RCC 7860 (cell line): ENCODE results near the gene RASD2.
A peak's percentile ranks its signal among the peaks of the same experiment; 100 is the strongest.

ENCODE experiments used
- DNase-seq: peaks from one replicate; pipeline ENCODE4 v3.0.0-alpha.2; 2015; ENCODE audit warnings: low spot score
- FAIRE-seq: peaks from 2 replicates; lab custom pipeline; 2012; peaks lifted over from hg19 to GRCh38; lab: Jason Lieb, UNC

The RASD2 gene

GRCh38 chr22:35599364-35599763, 58.7 kb downstream of the RASD2 start:
- FAIRE-seq = no peak

GRCh38 chr22:35600476-35600875, 59.8 kb downstream of the RASD2 start:
- no peak for FAIRE-seq
- DNase-seq = no peak

More at GRCh38 chr22:35599364-35599763, 58.7 kb downstream of the RASD2 start:
- no peak for DNase-seq

- DNase-seq = no peak
- no peak for FAIRE-seq
Measured at GRCh38 chr22:35601013-35601580, 60.5 kb downstream of the RASD2 start.

- FAIRE-seq (peak; percentile 68), DNase-seq (peak; percentile 84)
Measured at GRCh38 chr22:35601743-35602615, 61.3 kb downstream of the RASD2 start.
